Liver (tissue), 3 donors: ENCODE measurements around the gene KHDRBS2.

Experiments used
- EGR1 ChIP-seq, 2 donors: IDR thresholded peaks; 2 replicates each; pipeline ENCODE4 v1.6.1; 2016 to 2018; ENCODE audit warnings: antibody characterized with exemption in 2 of 2, low read depth in 2 of 2
- FOXA1 ChIP-seq: IDR thresholded peaks from 2 replicates; pipeline ENCODE4 v1.6.1; 2016; ENCODE audit warnings: antibody characterized with exemption
- HNF4G ChIP-seq: IDR thresholded peaks from 2 replicates; pipeline ENCODE4 v1.6.1; 2016; ENCODE audit warnings: antibody characterized with exemption
- JUND ChIP-seq, 2 donors: IDR thresholded peaks; 2 replicates each; pipeline ENCODE4 v1.6.1; 2016; ENCODE audit warnings: antibody characterized with exemption in 2 of 2
- RAD21 ChIP-seq, 2 donors: IDR thresholded peaks; 2 replicates each; pipeline ENCODE4 v1.6.1; 2016; ENCODE audit warnings: antibody characterized with exemption in 2 of 2, mild to moderate bottlenecking in 2 of 2
- TAF1 ChIP-seq: conservative IDR thresholded peaks from 2 replicates; pipeline ENCODE4 v1.6.1; 2016; ENCODE audit warnings: antibody characterized with exemption, mild to moderate bottlenecking
- YY1 ChIP-seq: IDR thresholded peaks from 2 replicates; pipeline ENCODE4 v1.6.1; 2016; ENCODE audit warnings: antibody characterized with exemption, mild to moderate bottlenecking
- TF ChIP-seq, protein P1 (sequence below): fragments of 150-350 bp; IDR thresholded peaks from 2 replicates; pipeline ENCODE4 v1.5.1; 2017; ENCODE audit warnings: improper control_type of control experiment, low read depth, low read length; ENCODE audit not compliant: missing input control
- TF ChIP-seq, protein P2 (sequence below): IDR thresholded peaks from 2 replicates; pipeline ENCODE4 v1.6.1; 2016; ENCODE audit warnings: antibody characterized with exemption, mild to moderate bottlenecking
- TF ChIP-seq, protein P3 (sequence below): IDR thresholded peaks from 2 replicates; pipeline ENCODE4 v1.6.1; 2016; ENCODE audit warnings: antibody characterized with exemption
- donor health status: healthy.
- donor health status: healthy.

DNA sequence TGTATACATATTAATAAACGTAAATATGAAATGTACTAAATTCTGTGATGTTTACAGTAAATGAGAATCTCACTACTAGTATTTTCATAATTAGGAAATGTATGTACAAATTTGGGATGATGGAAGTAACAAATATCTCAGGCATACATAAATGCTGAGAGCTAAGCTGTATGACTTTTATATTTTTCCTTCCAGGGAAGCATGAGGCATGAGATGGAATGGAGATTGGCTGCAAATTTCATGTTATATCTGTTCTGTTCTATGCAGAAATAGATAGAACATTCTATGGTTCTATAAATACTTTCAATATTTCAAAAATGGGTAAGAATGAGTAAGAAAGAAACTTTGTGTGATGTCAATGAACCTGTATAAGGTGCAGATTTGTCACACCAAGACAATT, 335.2 kb downstream of the KHDRBS2 start:
- TF ChIP-seq HNF4G: no peak
- TF ChIP-seq, protein P1, sequence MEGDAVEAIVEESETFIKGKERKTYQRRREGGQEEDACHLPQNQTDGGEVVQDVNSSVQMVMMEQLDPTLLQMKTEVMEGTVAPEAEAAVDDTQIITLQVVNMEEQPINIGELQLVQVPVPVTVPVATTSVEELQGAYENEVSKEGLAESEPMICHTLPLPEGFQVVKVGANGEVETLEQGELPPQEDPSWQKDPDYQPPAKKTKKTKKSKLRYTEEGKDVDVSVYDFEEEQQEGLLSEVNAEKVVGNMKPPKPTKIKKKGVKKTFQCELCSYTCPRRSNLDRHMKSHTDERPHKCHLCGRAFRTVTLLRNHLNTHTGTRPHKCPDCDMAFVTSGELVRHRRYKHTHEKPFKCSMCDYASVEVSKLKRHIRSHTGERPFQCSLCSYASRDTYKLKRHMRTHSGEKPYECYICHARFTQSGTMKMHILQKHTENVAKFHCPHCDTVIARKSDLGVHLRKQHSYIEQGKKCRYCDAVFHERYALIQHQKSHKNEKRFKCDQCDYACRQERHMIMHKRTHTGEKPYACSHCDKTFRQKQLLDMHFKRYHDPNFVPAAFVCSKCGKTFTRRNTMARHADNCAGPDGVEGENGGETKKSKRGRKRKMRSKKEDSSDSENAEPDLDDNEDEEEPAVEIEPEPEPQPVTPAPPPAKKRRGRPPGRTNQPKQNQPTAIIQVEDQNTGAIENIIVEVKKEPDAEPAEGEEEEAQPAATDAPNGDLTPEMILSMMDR: no peak
- TF ChIP-seq, protein P2, sequence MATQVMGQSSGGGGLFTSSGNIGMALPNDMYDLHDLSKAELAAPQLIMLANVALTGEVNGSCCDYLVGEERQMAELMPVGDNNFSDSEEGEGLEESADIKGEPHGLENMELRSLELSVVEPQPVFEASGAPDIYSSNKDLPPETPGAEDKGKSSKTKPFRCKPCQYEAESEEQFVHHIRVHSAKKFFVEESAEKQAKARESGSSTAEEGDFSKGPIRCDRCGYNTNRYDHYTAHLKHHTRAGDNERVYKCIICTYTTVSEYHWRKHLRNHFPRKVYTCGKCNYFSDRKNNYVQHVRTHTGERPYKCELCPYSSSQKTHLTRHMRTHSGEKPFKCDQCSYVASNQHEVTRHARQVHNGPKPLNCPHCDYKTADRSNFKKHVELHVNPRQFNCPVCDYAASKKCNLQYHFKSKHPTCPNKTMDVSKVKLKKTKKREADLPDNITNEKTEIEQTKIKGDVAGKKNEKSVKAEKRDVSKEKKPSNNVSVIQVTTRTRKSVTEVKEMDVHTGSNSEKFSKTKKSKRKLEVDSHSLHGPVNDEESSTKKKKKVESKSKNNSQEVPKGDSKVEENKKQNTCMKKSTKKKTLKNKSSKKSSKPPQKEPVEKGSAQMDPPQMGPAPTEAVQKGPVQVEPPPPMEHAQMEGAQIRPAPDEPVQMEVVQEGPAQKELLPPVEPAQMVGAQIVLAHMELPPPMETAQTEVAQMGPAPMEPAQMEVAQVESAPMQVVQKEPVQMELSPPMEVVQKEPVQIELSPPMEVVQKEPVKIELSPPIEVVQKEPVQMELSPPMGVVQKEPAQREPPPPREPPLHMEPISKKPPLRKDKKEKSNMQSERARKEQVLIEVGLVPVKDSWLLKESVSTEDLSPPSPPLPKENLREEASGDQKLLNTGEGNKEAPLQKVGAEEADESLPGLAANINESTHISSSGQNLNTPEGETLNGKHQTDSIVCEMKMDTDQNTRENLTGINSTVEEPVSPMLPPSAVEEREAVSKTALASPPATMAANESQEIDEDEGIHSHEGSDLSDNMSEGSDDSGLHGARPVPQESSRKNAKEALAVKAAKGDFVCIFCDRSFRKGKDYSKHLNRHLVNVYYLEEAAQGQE: no peak
- TF ChIP-seq EGR1 (IDR thresholded peaks at IDR 0.05; ENCODE audit: low read depth in 2 of 2): no peak
- no peak for TF ChIP-seq RAD21 (IDR thresholded peaks at IDR 0.05)
- TF ChIP-seq TAF1: no peak
- no peak for TF ChIP-seq YY1
- TF ChIP-seq, protein P3, sequence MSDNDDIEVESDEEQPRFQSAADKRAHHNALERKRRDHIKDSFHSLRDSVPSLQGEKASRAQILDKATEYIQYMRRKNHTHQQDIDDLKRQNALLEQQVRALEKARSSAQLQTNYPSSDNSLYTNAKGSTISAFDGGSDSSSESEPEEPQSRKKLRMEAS: no peak
- no peak for TF ChIP-seq FOXA1
- TF ChIP-seq JUND (IDR thresholded peaks at IDR 0.05): no peak
